ENCODE measurements around the gene TRPC6. TPM values are rescaled to one million over a fixed set of nuclear protein-coding genes. Genes with fewer than 3 reads are reported as not detected.

TRPC6 gene
- total RNA-seq, 1 donor from 2014 or later = 0.47 TPM

DNA sequence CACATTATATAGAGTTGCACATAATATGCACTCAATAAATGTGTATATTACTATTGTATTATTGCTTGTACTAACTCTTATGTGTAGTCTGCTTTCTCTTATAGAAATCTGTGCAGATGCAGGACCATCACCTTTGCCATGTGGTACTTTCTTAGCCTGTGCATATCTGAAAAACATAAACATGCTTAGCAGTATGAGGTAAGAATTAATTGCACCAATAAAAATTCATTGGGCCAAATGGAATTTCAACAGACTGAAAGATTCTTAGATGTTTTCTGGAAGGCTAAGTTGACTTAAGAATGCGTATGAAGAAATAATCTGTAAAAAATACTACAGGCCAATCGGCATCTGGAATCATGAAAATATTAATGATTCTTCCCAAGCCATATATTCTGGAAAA is 55.3 kb downstream of the TRPC6 start:
- no peaks in the 10 kb centered on the region for H3K4me1 Mint-ChIP-seq (ENCODE audit: low read depth)
- no peak overlapping the region for H3K27ac Mint-ChIP-seq (ENCODE audit: unreplicated experiment)
- H3K36me3 Mint-ChIP-seq (ENCODE audit: low read depth) = no peaks in the 10 kb centered on the region

DNA sequence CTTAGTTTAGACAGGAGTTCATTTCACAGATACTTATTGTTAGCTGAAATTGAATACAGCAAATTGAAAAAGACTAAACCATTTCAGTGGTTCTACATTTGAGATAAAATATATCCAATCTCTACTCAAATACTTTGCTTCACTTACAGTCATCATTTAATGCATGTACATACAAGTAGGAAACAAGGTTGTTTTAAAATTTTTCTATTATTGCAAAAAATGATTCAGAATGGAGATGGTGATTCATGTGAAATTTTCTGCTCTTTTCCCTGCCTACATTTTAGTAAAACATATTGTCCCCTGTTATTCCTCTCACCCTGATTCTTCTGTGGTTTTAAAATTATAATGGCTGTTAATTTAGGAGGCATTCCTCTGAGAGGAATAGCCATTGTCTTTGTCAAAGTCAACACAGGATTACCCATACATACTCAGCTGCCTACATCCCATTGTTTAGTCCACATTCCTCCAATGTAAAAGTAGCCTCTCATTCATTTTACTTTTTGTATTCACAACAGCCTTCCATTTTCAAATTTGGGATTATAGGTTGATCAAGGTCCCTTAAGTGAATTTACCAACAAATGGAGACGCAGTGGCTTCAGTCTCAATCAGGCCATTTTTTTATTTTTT is 60.1 kb downstream of the TRPC6 start:
- no peak for DNase-seq (ENCODE audit: low spot score)

More for the DNA sequence above, 55.3 kb downstream of the TRPC6 start:
- DNase-seq (ENCODE audit: low spot score) = no peak
- peaks cover 4% of the 10 kb centered on the region for H3K9me3 Mint-ChIP-seq (ENCODE audit: low read depth)
- peaks cover 12% of the 10 kb centered on the region for H3K27me3 Mint-ChIP-seq (ENCODE audit: low read depth)
- H3K4me3 Mint-ChIP-seq (ENCODE audit: unreplicated experiment) = no peak overlapping the region
- TF ChIP-seq, protein P1, sequence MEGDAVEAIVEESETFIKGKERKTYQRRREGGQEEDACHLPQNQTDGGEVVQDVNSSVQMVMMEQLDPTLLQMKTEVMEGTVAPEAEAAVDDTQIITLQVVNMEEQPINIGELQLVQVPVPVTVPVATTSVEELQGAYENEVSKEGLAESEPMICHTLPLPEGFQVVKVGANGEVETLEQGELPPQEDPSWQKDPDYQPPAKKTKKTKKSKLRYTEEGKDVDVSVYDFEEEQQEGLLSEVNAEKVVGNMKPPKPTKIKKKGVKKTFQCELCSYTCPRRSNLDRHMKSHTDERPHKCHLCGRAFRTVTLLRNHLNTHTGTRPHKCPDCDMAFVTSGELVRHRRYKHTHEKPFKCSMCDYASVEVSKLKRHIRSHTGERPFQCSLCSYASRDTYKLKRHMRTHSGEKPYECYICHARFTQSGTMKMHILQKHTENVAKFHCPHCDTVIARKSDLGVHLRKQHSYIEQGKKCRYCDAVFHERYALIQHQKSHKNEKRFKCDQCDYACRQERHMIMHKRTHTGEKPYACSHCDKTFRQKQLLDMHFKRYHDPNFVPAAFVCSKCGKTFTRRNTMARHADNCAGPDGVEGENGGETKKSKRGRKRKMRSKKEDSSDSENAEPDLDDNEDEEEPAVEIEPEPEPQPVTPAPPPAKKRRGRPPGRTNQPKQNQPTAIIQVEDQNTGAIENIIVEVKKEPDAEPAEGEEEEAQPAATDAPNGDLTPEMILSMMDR (IDR thresholded peaks at IDR 0.05) = no peak

DNA sequence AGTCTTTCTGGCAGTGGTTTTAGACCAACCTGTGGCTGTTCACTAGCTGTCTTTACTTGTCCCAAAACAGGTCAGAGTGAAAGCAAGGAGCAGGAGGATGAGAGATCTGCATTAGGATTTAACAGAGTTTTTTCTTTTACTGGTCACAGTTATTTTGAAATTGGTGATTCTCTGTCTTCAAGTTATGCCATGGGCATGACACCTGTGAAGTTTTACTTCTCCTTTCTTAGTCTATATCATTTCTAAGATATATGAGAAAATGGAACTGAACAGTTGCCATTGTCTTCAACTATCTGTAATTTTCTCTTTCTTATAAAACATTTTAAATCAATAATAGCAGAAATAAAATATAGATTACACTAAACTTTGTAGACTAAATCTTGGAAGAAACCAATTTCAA is 60.6 kb downstream of the TRPC6 start:
- DNase-seq (ENCODE audit: low spot score) = no peak
- Mint-ChIP-seq H3K27me3 (ENCODE audit: low read depth) (peaks cover 22% of the 10 kb centered on the region), H3K36me3 (ENCODE audit: low read depth) (no peaks in the 10 kb centered on the region), H3K27ac (ENCODE audit: unreplicated experiment) (no peak overlapping the region), H3K4me1 (ENCODE audit: low read depth) (no peaks in the 10 kb centered on the region), H3K9me3 (ENCODE audit: low read depth) (peaks cover 7% of the 10 kb centered on the region), H3K4me3 (ENCODE audit: unreplicated experiment) (no peak overlapping the region)
- TF ChIP-seq, protein P1 (IDR thresholded peaks at IDR 0.05) = no peak

More for the DNA sequence above, 60.1 kb downstream of the TRPC6 start:
- H3K4me1 Mint-ChIP-seq (ENCODE audit: low read depth) = no peaks in the 10 kb centered on the region
- H3K9me3 Mint-ChIP-seq (ENCODE audit: low read depth) = peaks cover 7% of the 10 kb centered on the region
- H3K27me3 Mint-ChIP-seq (ENCODE audit: low read depth) = peaks cover 17% of the 10 kb centered on the region
- H3K27ac Mint-ChIP-seq (ENCODE audit: unreplicated experiment) = no peak overlapping the region
- H3K4me3 Mint-ChIP-seq (ENCODE audit: unreplicated experiment) = no peak overlapping the region
- TF ChIP-seq, protein P1 (IDR thresholded peaks at IDR 0.05) = no peak
- no peaks in the 10 kb centered on the region for H3K36me3 Mint-ChIP-seq (ENCODE audit: low read depth)

DNA sequence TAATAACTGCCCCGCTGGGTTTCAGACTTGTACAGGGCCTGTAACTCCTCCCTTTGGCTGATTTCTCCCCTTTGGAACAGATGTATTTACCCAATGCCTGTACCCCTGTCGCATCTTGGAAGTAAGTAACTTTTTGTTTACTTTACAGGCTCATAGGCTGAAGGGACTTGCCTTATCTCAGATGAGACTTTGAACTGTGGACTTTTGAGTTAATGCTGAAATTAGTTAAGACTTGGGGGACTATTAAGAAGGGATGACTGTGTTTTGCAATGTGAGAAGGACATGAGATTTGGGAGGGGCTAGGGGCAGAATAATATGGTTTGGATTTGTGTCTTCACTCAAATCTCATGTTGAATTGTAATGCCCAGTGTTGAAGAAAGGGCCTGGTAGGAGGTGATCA is 62.0 kb downstream of the TRPC6 start:
- Mint-ChIP-seq H3K27ac (ENCODE audit: unreplicated experiment) (no peak overlapping the region), H3K36me3 (ENCODE audit: low read depth) (no peaks in the 10 kb centered on the region), H3K9me3 (ENCODE audit: low read depth) (peaks cover 7% of the 10 kb centered on the region), H3K27me3 (ENCODE audit: low read depth) (peaks cover 33% of the 10 kb centered on the region), H3K4me3 (ENCODE audit: unreplicated experiment) (no peak overlapping the region), H3K4me1 (ENCODE audit: low read depth) (no peaks in the 10 kb centered on the region)
- TF ChIP-seq, protein P1 (IDR thresholded peaks at IDR 0.05) = no peak
- no peak for DNase-seq (ENCODE audit: low spot score)

DNA sequence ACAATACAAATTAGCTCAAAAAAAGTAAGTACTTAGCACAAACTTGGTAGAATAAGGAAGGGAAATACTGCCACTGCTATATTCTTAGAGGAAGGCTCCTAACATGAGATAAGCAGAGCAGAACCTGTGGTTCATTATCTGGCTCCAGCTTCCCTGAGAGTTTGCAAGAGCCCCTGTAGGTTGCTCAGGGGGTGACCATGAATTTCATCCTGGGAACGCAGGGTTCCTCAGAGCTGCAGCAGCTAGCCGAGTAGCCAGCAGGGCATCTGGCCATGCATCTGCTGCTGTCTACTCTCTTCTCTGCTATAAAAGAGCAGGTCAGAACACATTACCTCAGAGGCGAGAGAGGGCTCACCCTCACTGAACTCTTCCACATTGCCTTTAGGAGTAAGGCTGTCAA is 67.3 kb downstream of the TRPC6 start:
- H3K27ac Mint-ChIP-seq (ENCODE audit: unreplicated experiment) = no peak overlapping the region
- H3K4me1 Mint-ChIP-seq (ENCODE audit: low read depth) = no peaks in the 10 kb centered on the region
- H3K9me3 Mint-ChIP-seq (ENCODE audit: low read depth) = peaks cover 3% of the 10 kb centered on the region
- TF ChIP-seq, protein P1 (IDR thresholded peaks at IDR 0.05) = no peak
- no peak overlapping the region for H3K4me3 Mint-ChIP-seq (ENCODE audit: unreplicated experiment)
- H3K36me3 Mint-ChIP-seq (ENCODE audit: low read depth) = no peaks in the 10 kb centered on the region
- DNase-seq (ENCODE audit: low spot score) = no peak
- H3K27me3 Mint-ChIP-seq (ENCODE audit: low read depth) = peaks cover 51% of the 10 kb centered on the region
